ENCODE data around the gene COL23A1.
A peak's percentile ranks its signal among the peaks of the same experiment; 100 is the strongest.

The COL23A1 gene

GRCh38 chr5:178247481-178248456 is 342.4 kb downstream of the COL23A1 start:
- WGBS, 2 donors (ENCODE audit: extremely low coverage in 2 of 2, insufficient read length in 2 of 2, insufficient replicate concordance in 1 of 2) = no CpG with 5 or more reads among the region's 24 CpGs
- Histone ChIP-seq H3K23ac (ENCODE audit: low read depth, low read length, poor library complexity) (peak overlapping the region; percentile 85), H3K4me2 (ENCODE audit: insufficient read depth, low read length, poor library complexity, severe bottlenecking) (no peak overlapping the region)

GRCh38 chr5:178246624-178247279 is 343.4 kb downstream of the COL23A1 start:
- H2BK120ac ChIP-seq (ENCODE audit: low read depth, low read length) = no peak overlapping the region
- no peak overlapping the region for H3K14ac ChIP-seq (ENCODE audit: low read length)
- no peaks in the 10 kb centered on the region for H3K27me3 ChIP-seq (ENCODE audit: control insufficient read depth in 3 of 3, insufficient read depth in 3 of 3, low read depth in 1 of 3, low read length in 3 of 3)
- no peak overlapping the region for H3K27ac ChIP-seq (replicated peaks; ENCODE audit: low read length)
- no peak overlapping the region for H4K8ac ChIP-seq (ENCODE audit: low read depth, low read length)
- no peak for DNase-seq (ENCODE audit: low spot score)
- no peak overlapping the region for H3K4ac ChIP-seq (ENCODE audit: low read length)
- no peak overlapping the region for H3K9ac ChIP-seq (ENCODE audit: low read depth, low read length, poor library complexity)
- H2AFZ ChIP-seq (ENCODE audit: low read length) = no peak overlapping the region
- peak overlapping the region; percentile 18 for H2AK5ac ChIP-seq (ENCODE audit: low read depth, low read length)
- H2BK12ac ChIP-seq (ENCODE audit: low read length) = no peak overlapping the region
- H3K9me3 ChIP-seq (replicated peaks in 1 of 2; ENCODE audit: control insufficient read depth in 2 of 2, insufficient read depth in 1 of 2, low read depth in 1 of 2, low read length in 2 of 2) = no peaks in the 10 kb centered on the region
- H3K36me3 ChIP-seq (replicated peaks in 1 of 2; ENCODE audit: control insufficient read depth in 2 of 2, insufficient read depth in 2 of 2, low read length in 2 of 2) = no peaks in the 10 kb centered on the region
- H3K79me1 ChIP-seq (ENCODE audit: low read depth, low read length) = no peaks in the 10 kb centered on the region
- no peak overlapping the region for H2BK5ac ChIP-seq (ENCODE audit: low read length)
- peaks cover 0 to 2% of the 10 kb centered on the region in 2 donors for H3K4me1 ChIP-seq (ENCODE audit: control insufficient read depth in 2 of 2, insufficient read depth in 1 of 2, low read depth in 1 of 2, low read length in 2 of 2)
- no peak overlapping the region for H3K4me2 ChIP-seq (ENCODE audit: insufficient read depth, low read length, poor library complexity, severe bottlenecking)
- no CpG with 5 or more reads among the region's 15 CpGs for WGBS, 2 donors (ENCODE audit: extremely low coverage in 2 of 2, insufficient read length in 2 of 2, insufficient replicate concordance in 1 of 2)
- no peak overlapping the region for H3K4me3 ChIP-seq (ENCODE audit: low read length in 2 of 2)
- H3K18ac ChIP-seq (ENCODE audit: low read length) = peak overlapping the region; percentile 76
- no peak overlapping the region for H4K91ac ChIP-seq (ENCODE audit: low read depth, low read length, poor library complexity)
- H2BK15ac ChIP-seq (ENCODE audit: low read length) = peak overlapping the region; percentile 49
- H3K23ac ChIP-seq (ENCODE audit: low read depth, low read length, poor library complexity) = no peak overlapping the region

More at GRCh38 chr5:178247481-178248456, 342.4 kb downstream of the COL23A1 start:
- H2AK5ac ChIP-seq (ENCODE audit: low read depth, low read length) = peak overlapping the region; percentile 79
- peak overlapping the region; percentile 44 for H3K18ac ChIP-seq (ENCODE audit: low read length)
- peak overlapping the region; percentile 4 for H2BK12ac ChIP-seq (ENCODE audit: low read length)
- no peaks in the 10 kb centered on the region for H3K36me3 ChIP-seq (replicated peaks in 1 of 2; ENCODE audit: control insufficient read depth in 2 of 2, insufficient read depth in 2 of 2, low read length in 2 of 2)
- peak overlapping the region; percentile 17 for H4K8ac ChIP-seq (ENCODE audit: low read depth, low read length)
- no peaks in the 10 kb centered on the region for H3K27me3 ChIP-seq (ENCODE audit: control insufficient read depth in 3 of 3, insufficient read depth in 3 of 3, low read depth in 1 of 3, low read length in 3 of 3)
- no peak overlapping the region for H3K27ac ChIP-seq (replicated peaks; ENCODE audit: low read length)
- H2BK15ac ChIP-seq (ENCODE audit: low read length) = peak overlapping the region; percentile 15
- H3K79me1 ChIP-seq (ENCODE audit: low read depth, low read length) = no peaks in the 10 kb centered on the region
- H3K4me1 ChIP-seq (ENCODE audit: control insufficient read depth in 2 of 2, insufficient read depth in 1 of 2, low read depth in 1 of 2, low read length in 2 of 2) = peaks cover 0 to 2% of the 10 kb centered on the region in 2 donors
- H3K14ac ChIP-seq (ENCODE audit: low read length) = peak overlapping the region; percentile 82
- no peak overlapping the region for H4K91ac ChIP-seq (ENCODE audit: low read depth, low read length, poor library complexity)
- no peak for DNase-seq (ENCODE audit: low spot score)
- H3K9me3 ChIP-seq (replicated peaks in 1 of 2; ENCODE audit: control insufficient read depth in 2 of 2, insufficient read depth in 1 of 2, low read depth in 1 of 2, low read length in 2 of 2) = no peaks in the 10 kb centered on the region
- no peak overlapping the region for H3K4ac ChIP-seq (ENCODE audit: low read length)
- no peak overlapping the region for H3K4me3 ChIP-seq (ENCODE audit: low read length in 2 of 2)
- H2BK120ac ChIP-seq (ENCODE audit: low read depth, low read length) = no peak overlapping the region
- peak overlapping the region; percentile 42 for H2BK5ac ChIP-seq (ENCODE audit: low read length)
- H2AFZ ChIP-seq (ENCODE audit: low read length) = no peak overlapping the region
- peak overlapping the region; percentile 30 for H3K9ac ChIP-seq (ENCODE audit: low read depth, low read length, poor library complexity)

GRCh38 chr5:178245389-178245788 is 344.8 kb downstream of the COL23A1 start:
- Histone ChIP-seq H2BK15ac (ENCODE audit: low read length) (no peak overlapping the region), H3K23ac (ENCODE audit: low read depth, low read length, poor library complexity) (no peak overlapping the region), H3K18ac (ENCODE audit: low read length) (no peak overlapping the region), H2BK120ac (ENCODE audit: low read depth, low read length) (no peak overlapping the region), H4K8ac (ENCODE audit: low read depth, low read length) (no peak overlapping the region), H2AK5ac (ENCODE audit: low read depth, low read length) (no peak overlapping the region), H3K9me3 (replicated peaks in 1 of 2; ENCODE audit: control insufficient read depth in 2 of 2, insufficient read depth in 1 of 2, low read depth in 1 of 2, low read length in 2 of 2) (no peaks in the 10 kb centered on the region), H3K79me1 (ENCODE audit: low read depth, low read length) (no peaks in the 10 kb centered on the region), H2BK5ac (ENCODE audit: low read length) (no peak overlapping the region), H3K36me3 (replicated peaks in 1 of 2; ENCODE audit: control insufficient read depth in 2 of 2, insufficient read depth in 2 of 2, low read length in 2 of 2) (no peaks in the 10 kb centered on the region), H3K4me2 (ENCODE audit: insufficient read depth, low read length, poor library complexity, severe bottlenecking) (no peak overlapping the region), H3K14ac (ENCODE audit: low read length) (no peak overlapping the region), H3K4me3 (ENCODE audit: low read length in 2 of 2) (no peak overlapping the region), H4K91ac (ENCODE audit: low read depth, low read length, poor library complexity) (no peak overlapping the region), H3K4ac (ENCODE audit: low read length) (no peak overlapping the region), H3K27me3 (ENCODE audit: control insufficient read depth in 3 of 3, insufficient read depth in 3 of 3, low read depth in 1 of 3, low read length in 3 of 3) (no peaks in the 10 kb centered on the region), H2AFZ (ENCODE audit: low read length) (no peak overlapping the region), H3K9ac (ENCODE audit: low read depth, low read length, poor library complexity) (no peak overlapping the region), H3K27ac (replicated peaks; ENCODE audit: low read length) (no peak overlapping the region), H3K4me1 (ENCODE audit: control insufficient read depth in 2 of 2, insufficient read depth in 1 of 2, low read depth in 1 of 2, low read length in 2 of 2) (peaks cover 0 to 2% of the 10 kb centered on the region in 2 donors), H2BK12ac (ENCODE audit: low read length) (no peak overlapping the region)
- WGBS, 2 donors (ENCODE audit: extremely low coverage in 2 of 2, insufficient read length in 2 of 2, insufficient replicate concordance in 1 of 2) = no CpG with 5 or more reads among the region's 2 CpGs
- DNase-seq (ENCODE audit: low spot score) = no peak

- no peak overlapping the region for H2BK12ac ChIP-seq (ENCODE audit: low read length)
- H3K9me3 ChIP-seq (replicated peaks in 1 of 2; ENCODE audit: control insufficient read depth in 2 of 2, insufficient read depth in 1 of 2, low read depth in 1 of 2, low read length in 2 of 2) = no peaks in the 10 kb centered on the region
- no peak overlapping the region for H2AK5ac ChIP-seq (ENCODE audit: low read depth, low read length)
- H3K4ac ChIP-seq (ENCODE audit: low read length) = no peak overlapping the region
- H4K91ac ChIP-seq (ENCODE audit: low read depth, low read length, poor library complexity) = no peak overlapping the region
- H3K4me1 ChIP-seq (ENCODE audit: control insufficient read depth in 2 of 2, insufficient read depth in 1 of 2, low read depth in 1 of 2, low read length in 2 of 2) = peaks cover 0 to 2% of the 10 kb centered on the region in 2 donors
- no peak for DNase-seq (ENCODE audit: low spot score)
- no peak overlapping the region for H2BK120ac ChIP-seq (ENCODE audit: low read depth, low read length)
- H3K14ac ChIP-seq (ENCODE audit: low read length) = no peak overlapping the region
- H3K18ac ChIP-seq (ENCODE audit: low read length) = no peak overlapping the region
- no peak overlapping the region for H3K4me2 ChIP-seq (ENCODE audit: insufficient read depth, low read length, poor library complexity, severe bottlenecking)
- no peak overlapping the region for H2AFZ ChIP-seq (ENCODE audit: low read length)
- no peak overlapping the region for H3K4me3 ChIP-seq (ENCODE audit: low read length in 2 of 2)
- H4K8ac ChIP-seq (ENCODE audit: low read depth, low read length) = no peak overlapping the region
- H3K9ac ChIP-seq (ENCODE audit: low read depth, low read length, poor library complexity) = no peak overlapping the region
- no peak overlapping the region for H2BK5ac ChIP-seq (ENCODE audit: low read length)
- WGBS, 2 donors (ENCODE audit: extremely low coverage in 2 of 2, insufficient read length in 2 of 2, insufficient replicate concordance in 1 of 2) = no CpG with 5 or more reads among the region's 2 CpGs
- no peak overlapping the region for H3K23ac ChIP-seq (ENCODE audit: low read depth, low read length, poor library complexity)
- H3K27ac ChIP-seq (replicated peaks; ENCODE audit: low read length) = no peak overlapping the region
- no peaks in the 10 kb centered on the region for H3K36me3 ChIP-seq (replicated peaks in 1 of 2; ENCODE audit: control insufficient read depth in 2 of 2, insufficient read depth in 2 of 2, low read length in 2 of 2)
- H2BK15ac ChIP-seq (ENCODE audit: low read length) = no peak overlapping the region
- no peaks in the 10 kb centered on the region for H3K79me1 ChIP-seq (ENCODE audit: low read depth, low read length)
- no peaks in the 10 kb centered on the region for H3K27me3 ChIP-seq (ENCODE audit: control insufficient read depth in 3 of 3, insufficient read depth in 3 of 3, low read depth in 1 of 3, low read length in 3 of 3)
These were observed 345.6 kb downstream of the COL23A1 start for GRCh38 chr5:178244576-178244975.

All from neuronal stem cell (in vitro differentiated cells).